ENCODE measurements around the gene TSG101. TPM values are rescaled to one million over a fixed set of nuclear protein-coding genes. Genes with fewer than 3 reads are reported as not detected.

Gene TSG101, protein sequence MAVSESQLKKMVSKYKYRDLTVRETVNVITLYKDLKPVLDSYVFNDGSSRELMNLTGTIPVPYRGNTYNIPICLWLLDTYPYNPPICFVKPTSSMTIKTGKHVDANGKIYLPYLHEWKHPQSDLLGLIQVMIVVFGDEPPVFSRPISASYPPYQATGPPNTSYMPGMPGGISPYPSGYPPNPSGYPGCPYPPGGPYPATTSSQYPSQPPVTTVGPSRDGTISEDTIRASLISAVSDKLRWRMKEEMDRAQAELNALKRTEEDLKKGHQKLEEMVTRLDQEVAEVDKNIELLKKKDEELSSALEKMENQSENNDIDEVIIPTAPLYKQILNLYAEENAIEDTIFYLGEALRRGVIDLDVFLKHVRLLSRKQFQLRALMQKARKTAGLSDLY
- total RNA-seq (ENCODE audit: unreplicated experiment): 118 TPM
- long read RNA-seq, transcript TSG101-201 (10 exons, 1,824 nt): major isoform, 165 of 184 reads
- long read RNA-seq, partial matches to known transcripts: 10 of 184 reads
- long read RNA-seq, other reads (novel, unspliced or antisense): 9 of 184 reads

DNA sequence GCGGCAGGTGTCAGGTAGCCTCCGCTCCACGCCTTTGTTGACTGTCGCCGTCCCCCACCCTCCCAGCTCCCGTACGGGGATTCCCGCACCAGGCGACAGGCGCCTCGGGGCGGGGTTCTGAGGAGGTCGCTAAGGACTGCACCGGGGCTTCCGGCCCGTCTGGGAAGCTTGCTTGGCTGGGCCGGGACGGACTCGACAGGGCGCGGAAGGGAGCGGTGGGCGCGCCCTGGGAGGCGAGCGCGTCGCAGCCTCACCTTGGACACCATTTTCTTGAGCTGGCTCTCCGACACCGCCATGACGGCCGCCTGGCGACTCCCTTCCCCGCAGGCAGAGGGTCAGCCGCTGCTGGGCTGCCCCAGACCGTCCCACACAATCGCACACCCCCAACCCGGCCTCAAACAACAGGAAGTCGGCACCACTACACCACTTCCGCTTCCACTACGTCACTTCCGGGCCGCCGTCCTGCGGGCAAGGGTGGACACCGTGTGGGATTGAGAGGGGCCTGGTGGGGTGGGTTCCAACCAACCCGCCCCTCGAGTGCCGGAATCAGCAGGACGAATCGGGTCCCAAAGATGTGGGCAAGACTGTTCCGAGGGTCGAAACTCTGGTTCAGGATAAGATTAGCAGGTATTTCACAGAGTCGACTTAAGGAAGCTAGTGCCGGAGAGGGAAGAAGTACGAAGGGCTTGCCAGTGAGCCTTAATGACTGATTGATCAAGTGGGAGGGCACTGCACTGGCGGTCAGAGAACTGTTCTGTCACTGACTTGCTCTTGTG is at the start of gene TSG101:
Gene TSG101 (minus strand): TSS at position 422 of the 776 bp plus-strand sequence. CDS start 126 bp downstream, at position 296.
- Mint-ChIP-seq H3K36me3 (ENCODE audit: unreplicated experiment) (no peaks in the 10 kb centered on the region), H3K4me1 (ENCODE audit: low read depth, unreplicated experiment) (peaks cover 5% of the 10 kb centered on the region), H3K27me3 (ENCODE audit: unreplicated experiment) (peaks cover 16% of the 10 kb centered on the region), H3K9me3 (ENCODE audit: unreplicated experiment) (peaks cover 12% of the 10 kb centered on the region), H3K27ac (ENCODE audit: unreplicated experiment) (peak within 1 kb of the TSS; percentile 98), H3K4me3 (ENCODE audit: unreplicated experiment) (peak within 1 kb of the TSS; percentile 98)
- TF ChIP-seq, protein P1, sequence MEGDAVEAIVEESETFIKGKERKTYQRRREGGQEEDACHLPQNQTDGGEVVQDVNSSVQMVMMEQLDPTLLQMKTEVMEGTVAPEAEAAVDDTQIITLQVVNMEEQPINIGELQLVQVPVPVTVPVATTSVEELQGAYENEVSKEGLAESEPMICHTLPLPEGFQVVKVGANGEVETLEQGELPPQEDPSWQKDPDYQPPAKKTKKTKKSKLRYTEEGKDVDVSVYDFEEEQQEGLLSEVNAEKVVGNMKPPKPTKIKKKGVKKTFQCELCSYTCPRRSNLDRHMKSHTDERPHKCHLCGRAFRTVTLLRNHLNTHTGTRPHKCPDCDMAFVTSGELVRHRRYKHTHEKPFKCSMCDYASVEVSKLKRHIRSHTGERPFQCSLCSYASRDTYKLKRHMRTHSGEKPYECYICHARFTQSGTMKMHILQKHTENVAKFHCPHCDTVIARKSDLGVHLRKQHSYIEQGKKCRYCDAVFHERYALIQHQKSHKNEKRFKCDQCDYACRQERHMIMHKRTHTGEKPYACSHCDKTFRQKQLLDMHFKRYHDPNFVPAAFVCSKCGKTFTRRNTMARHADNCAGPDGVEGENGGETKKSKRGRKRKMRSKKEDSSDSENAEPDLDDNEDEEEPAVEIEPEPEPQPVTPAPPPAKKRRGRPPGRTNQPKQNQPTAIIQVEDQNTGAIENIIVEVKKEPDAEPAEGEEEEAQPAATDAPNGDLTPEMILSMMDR (IDR thresholded peaks at IDR 0.05; ENCODE audit: partially characterized antibody, unreplicated experiment): no peak
- DNase-seq: peak; percentile 98

DNA sequence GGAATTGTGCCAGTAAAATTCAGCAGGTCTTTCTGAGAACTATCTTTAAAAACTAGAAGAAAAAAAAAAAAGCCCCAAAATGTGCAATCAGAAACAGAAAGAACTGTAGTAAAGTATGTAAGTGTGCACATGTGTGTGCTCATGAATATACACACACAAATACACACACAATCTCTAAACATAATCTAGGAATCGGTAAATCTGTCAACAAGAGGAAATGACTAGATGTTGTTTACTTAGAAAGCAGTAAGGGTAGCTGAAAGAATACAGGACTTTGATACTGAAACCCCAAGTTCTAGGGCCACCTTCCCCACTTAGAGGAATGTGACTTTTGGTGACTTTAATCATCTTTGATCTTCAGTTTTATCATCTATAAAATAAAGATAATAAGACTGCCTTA is 48.6 kb upstream of the TSG101 start:
- no peak overlapping the region for H3K27ac Mint-ChIP-seq (ENCODE audit: unreplicated experiment)
- H3K4me1 Mint-ChIP-seq (ENCODE audit: low read depth, unreplicated experiment): no peaks in the 10 kb centered on the region
- no peaks in the 10 kb centered on the region for H3K36me3 Mint-ChIP-seq (ENCODE audit: unreplicated experiment)
- H3K4me3 Mint-ChIP-seq (ENCODE audit: unreplicated experiment): no peak overlapping the region
- no peaks in the 10 kb centered on the region for H3K9me3 Mint-ChIP-seq (ENCODE audit: unreplicated experiment)
- DNase-seq: no peak
- no peaks in the 10 kb centered on the region for H3K27me3 Mint-ChIP-seq (ENCODE audit: unreplicated experiment)
- TF ChIP-seq, protein P1 (IDR thresholded peaks at IDR 0.05; ENCODE audit: partially characterized antibody, unreplicated experiment): no peak

DNA sequence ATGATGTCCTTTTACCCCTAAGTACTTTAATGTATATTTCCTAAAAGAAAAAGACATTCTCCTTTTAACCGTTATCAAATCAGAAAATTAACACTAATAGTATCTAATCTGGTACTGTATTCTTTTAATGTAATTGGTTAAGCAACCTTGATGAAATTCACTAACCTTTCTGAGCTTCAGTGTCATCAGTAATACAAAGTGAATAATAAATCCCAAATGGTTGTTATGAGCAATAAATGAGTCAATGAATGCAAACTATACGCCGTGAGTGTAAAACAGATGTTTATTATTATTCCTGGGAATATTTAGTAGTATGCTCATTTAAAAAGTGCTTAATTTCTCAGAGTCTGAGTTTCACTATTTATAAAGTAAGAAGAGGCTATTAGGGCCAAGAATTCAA is 40.3 kb upstream of the TSG101 start:
- Mint-ChIP-seq H3K36me3 (ENCODE audit: unreplicated experiment) (no peaks in the 10 kb centered on the region), H3K9me3 (ENCODE audit: unreplicated experiment) (no peaks in the 10 kb centered on the region), H3K27ac (ENCODE audit: unreplicated experiment) (no peak overlapping the region), H3K4me1 (ENCODE audit: low read depth, unreplicated experiment) (no peaks in the 10 kb centered on the region), H3K27me3 (ENCODE audit: unreplicated experiment) (no peaks in the 10 kb centered on the region), H3K4me3 (ENCODE audit: unreplicated experiment) (no peak overlapping the region)
- TF ChIP-seq, protein P1 (IDR thresholded peaks at IDR 0.05; ENCODE audit: partially characterized antibody, unreplicated experiment): no peak
- DNase-seq: no peak

DNA sequence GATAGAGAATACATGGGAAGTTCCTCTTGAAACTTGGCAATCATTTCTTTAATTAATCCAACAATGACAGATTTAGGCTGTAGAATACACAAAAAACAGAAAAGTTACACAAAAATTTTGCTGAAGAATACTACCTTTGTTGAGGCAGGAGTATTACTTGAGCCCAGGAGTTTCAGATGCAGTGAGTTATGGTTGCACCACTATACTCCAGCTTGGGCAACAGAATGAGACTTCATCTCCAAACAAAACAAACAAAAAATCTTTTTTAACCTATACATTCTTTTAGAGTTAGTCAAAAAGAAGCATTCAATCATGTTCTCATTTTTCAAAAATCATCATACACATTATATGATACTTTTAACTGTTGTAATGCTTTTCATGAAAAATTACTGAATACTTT is 39.7 kb upstream of the TSG101 start:
- H3K27ac Mint-ChIP-seq (ENCODE audit: unreplicated experiment): no peak overlapping the region
- no peak for DNase-seq
- TF ChIP-seq, protein P1 (IDR thresholded peaks at IDR 0.05; ENCODE audit: partially characterized antibody, unreplicated experiment): no peak
- H3K4me1 Mint-ChIP-seq (ENCODE audit: low read depth, unreplicated experiment): no peaks in the 10 kb centered on the region
- H3K9me3 Mint-ChIP-seq (ENCODE audit: unreplicated experiment): no peaks in the 10 kb centered on the region
- no peaks in the 10 kb centered on the region for H3K27me3 Mint-ChIP-seq (ENCODE audit: unreplicated experiment)
- no peak overlapping the region for H3K4me3 Mint-ChIP-seq (ENCODE audit: unreplicated experiment)
- H3K36me3 Mint-ChIP-seq (ENCODE audit: unreplicated experiment): no peaks in the 10 kb centered on the region

Data from glutamatergic neuron (in vitro differentiated cells).